Measurements from ENCODE around the gene RLBP1.

RLBP1 gene

DNA sequence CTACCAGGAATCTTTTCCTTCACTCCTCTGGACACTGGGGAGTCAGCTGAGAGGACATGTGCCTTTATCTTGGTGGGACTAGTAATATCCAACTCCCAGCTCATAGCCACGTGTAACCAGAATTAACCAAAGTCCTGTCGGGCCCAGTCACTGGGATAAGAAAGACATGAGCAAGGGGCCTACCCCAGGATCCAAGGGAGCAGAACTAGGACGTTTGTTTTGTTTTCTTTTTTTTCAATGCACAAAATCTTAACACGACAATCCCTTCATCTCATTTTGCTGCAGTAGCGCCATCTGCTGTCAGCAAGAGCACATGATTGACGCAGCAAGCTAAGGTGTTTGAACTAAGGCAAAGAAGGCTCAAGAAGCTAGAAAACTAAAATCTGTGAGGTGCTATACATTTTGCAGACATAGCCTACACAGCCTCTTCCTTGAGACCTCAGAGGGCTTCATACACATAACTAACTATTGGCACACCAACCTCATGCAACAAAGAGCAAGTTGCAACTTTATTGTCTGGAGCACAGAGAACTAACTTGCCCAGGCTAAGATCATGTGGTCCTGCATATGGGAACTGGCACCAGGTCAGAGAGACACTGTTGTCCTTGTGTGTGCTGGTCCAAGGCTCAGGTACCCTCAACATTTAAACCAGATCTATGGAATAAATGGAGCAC, 43.6 kb downstream of the RLBP1 start:
- peak; percentile 86 for DNase-seq (ENCODE audit: low spot score)

DNA sequence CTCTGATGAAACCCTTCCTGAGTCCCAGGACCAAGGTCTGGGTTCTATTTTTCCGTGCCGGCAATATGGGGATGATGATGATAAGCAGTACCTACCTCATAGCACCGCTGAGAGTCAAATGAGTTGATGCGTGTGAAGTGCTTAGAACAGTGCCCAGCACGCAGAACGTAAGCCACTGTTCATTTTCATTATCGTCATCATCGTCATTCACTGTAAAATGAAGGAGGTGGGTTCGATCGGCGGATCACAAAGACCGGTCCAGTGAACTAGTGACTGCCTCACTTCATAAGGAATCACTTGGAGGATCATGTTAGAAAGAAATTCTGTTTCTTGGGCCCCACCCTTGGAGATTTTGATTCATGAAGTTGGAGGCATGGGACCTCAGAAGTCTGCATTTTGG, 44.3 kb downstream of the RLBP1 start:
- DNase-seq (ENCODE audit: low spot score), result no peak

DNA sequence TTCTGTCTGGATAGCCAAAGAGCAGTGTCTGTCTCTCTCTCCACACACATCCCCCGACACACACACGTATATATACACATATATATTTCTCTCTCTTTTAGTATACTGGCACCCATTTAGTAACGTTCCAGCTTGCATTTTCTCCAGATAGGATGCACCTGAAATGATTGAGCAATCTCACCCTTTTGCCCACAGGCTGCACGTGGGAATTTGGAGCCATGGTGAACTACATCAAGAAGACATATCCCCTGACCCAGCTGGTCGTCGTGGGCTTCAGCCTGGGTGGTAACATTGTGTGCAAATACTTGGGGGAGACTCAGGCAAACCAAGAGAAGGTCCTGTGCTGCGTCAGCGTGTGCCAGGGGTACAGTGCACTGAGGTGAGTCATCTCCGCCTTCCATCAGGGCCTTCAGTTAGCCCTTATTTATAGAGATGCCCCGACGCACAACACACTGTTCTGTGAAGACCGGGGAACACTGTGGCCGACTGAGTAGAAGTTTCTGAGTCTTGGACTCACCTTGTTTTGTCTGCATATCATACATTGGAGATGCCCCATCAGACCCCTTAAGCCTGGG, 45.7 kb downstream of the RLBP1 start:
- DNase-seq (ENCODE audit: low spot score), result no peak

DNA sequence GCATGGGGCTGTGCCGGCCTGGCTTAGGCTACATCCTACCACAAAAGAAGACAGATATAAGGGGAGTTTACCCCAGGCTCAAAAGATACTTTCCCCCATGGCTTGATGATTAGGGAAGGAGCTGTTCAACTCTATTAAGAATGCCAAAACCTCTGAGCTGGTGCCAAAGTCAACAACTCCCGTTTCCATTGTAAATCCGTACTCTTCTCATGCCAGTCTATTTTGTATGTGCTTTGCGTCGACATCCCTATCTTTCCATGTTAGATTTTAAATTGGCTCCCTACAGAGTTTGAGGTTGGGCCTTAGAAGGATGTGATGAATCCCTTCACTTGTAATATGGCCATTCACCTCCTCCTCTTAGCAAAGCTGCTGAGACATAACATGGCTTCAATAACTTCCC, 46.9 kb downstream of the RLBP1 start:
- no peak for DNase-seq (ENCODE audit: low spot score)

DNA sequence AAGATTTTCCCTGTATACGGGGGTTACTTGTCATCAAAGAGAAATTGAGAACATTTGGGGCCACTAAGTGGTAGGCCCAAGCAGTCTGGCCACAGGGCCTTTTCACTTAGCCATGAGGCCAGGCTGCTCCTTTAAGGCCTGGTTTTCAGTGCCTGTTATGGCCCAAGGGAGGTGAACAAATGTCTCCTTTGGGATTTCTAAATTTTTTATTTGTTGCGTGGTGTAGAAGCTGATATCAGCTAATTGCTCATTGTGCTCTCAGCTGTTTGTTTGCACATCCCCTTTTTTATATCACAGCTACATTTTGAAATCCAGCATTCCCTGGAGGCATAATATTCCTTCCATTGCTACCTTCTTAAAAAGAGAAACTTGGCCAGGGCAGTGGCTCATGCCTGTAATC, 48.5 kb downstream of the RLBP1 start:
- no peak for DNase-seq (ENCODE audit: low spot score)

DNA sequence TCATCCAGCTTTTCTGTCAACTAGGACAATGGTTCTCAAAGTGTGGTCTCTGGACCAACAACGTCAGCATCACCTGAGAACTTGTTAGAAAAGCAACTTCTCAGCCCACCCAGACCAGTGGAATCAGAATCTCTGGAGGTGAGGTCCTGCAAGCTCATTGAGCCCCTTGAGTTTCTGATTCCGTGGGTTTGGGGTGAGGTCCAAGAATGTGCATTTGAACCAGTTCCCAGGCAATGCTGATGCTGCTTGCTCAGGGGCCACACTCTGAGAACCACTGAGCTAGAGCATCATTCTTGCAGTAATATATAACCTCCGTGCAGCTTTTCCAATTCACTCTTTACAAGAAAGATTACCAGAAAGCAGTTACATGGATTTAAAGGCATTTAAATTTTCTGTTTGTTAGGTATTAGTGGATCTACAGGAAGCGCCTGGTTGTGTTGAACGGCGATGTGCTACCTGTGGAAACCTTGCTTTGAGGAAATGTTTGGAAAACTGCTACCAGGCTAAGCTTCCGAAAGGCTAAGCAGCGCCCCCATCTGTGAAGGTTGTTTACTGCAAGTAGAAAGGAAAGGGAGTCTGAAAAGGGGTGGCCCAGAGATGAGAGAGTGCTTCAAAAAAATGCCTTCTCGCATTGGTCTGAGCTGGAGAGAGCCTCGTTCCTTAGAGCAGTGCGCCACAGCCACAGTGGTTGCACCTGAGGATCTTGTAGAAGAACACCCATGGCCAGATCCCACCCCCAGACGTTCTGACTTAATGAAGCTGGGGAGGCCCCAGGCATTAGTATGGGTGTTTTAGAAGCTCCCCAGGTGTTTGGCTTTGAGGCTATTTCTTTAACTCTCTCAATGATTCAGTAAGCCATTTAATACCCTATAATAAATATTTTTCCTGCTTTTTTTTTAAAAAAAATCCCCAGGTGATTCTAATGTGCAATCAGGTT, 50.0 kb downstream of the RLBP1 start:
- peak; percentile 40 for DNase-seq (ENCODE audit: low spot score)

DNA sequence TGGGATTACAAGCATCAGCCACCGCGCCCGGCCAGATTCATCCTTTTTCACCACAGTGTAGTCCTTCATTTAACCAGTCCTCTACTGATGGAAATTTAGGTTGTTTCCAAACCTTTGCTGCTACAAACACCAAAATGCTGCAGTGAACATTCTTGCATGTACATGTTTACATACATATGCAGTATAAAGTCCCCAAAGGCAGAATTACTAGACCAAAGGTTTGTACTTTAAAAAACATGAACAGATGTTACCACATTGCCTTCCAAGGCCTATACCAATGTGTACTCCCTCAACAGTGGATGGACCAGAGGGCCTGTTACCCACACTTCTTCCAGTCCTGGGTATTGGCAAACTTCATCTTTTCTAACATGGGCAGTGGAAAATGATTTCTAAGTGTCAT, 51.0 kb downstream of the RLBP1 start:
- no peak for DNase-seq (ENCODE audit: low spot score)

DNA sequence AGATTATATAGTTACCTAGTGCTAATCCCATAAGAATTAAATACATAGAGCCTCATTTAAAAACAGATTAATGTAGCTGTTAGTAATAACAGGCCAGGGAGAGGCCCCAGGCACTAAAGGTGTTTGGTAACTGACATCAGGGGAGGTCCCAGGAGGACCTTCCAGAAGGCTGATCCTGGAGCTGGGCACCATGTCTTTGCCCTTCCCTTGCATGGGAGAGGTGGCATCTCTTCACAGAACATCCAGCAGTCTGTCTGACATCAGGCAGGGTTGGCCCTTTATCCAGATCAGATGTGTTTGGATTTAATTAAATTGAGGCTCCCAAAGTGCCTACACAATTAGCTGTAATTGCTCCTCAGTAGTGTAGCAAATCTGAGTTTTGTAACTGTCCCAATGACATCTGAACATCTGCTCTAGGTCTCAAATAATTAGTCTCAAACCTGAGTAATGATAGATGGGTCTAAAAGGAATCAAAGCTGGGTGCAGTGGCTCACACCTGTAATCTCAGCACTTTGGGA, 53.0 kb downstream of the RLBP1 start:
- DNase-seq (ENCODE audit: low spot score), result no peak

DNA sequence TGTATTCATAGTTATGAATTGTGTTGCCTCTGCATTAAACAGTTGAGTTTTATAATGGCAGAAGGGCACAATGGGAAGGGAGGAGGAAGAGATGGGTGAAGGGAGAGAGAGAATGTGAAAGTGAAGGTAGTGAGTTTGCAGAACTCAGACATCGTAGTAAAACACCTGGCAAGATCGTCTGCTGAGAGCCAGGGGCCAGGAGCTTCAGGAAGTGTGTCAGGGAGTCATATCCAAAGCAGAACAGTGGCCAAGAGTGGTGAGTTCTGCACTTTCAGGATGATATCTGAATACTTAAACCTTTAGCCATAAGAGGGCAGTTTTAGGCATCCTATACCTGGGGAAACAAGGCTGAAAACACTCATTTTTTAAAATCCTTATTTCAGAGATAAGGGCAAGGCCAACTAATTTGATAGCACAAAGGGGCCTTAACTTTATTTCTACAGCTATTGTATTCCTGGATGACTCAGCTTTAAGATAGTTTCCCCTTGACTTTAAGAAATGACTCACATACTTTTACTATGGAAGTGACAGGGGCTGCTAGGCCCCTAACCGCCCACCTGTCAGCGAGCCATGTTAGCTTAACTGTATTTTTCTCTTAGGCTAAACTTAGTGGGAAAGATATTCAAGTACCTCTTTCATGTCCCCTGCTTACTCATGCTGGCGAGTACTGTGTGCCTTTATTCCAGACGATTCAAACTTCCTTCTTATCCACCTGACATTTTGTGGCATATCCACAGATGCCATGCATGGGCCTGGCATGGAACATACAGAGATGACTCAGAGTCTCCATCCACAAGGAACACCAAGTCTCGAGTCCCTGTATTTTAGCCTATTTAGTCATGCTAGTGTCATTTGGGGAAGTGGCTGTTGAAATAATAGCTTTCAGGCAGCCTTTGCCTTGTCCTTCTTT, 53.9 kb downstream of the RLBP1 start:
- DNase-seq (ENCODE audit: low spot score), result no peak

DNA sequence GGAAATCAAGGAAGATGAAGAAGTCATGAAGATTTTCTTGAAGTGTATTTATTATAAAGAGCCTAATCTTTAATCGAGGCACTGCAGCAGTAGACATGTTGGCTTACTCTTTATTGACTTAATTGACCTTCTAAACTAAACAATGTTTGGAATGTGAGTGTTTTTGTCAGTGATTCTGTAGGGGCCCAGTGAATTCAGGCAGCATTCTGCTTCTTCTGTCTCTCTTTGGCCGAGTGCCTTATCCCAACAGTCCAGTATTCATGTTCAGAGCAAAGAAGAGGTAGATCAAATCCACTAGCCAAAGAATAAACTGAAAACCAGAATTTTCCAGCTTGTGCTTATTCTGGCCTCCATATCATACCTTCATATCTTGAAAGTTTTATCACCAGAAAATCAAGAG, 55.7 kb downstream of the RLBP1 start:
- no peak for DNase-seq (ENCODE audit: low spot score)

DNA sequence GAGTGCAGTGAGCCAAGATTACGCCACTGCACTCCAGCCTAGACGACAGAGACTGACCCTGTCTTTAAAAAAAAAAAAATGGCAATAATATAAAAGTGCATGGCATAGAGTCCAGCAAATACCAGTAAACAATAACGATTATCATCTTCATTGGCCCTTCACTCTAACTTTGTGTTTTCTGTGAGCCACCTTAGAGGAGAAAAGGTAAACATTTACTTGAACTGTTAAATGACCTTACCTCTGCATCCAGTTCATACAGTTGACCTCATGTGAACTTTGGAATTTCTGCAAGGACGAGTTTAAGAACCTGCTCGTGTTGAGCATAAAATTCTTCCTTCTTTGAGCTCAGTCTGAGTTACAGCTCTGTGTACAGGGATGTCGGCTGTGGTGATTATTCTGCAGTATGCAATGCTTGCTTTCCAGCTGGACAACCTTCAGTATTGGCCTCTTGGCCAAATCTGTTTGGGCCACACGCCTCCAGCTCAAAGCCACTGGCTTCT, 56.6 kb downstream of the RLBP1 start:
- DNase-seq (ENCODE audit: low spot score), result no peak

DNA sequence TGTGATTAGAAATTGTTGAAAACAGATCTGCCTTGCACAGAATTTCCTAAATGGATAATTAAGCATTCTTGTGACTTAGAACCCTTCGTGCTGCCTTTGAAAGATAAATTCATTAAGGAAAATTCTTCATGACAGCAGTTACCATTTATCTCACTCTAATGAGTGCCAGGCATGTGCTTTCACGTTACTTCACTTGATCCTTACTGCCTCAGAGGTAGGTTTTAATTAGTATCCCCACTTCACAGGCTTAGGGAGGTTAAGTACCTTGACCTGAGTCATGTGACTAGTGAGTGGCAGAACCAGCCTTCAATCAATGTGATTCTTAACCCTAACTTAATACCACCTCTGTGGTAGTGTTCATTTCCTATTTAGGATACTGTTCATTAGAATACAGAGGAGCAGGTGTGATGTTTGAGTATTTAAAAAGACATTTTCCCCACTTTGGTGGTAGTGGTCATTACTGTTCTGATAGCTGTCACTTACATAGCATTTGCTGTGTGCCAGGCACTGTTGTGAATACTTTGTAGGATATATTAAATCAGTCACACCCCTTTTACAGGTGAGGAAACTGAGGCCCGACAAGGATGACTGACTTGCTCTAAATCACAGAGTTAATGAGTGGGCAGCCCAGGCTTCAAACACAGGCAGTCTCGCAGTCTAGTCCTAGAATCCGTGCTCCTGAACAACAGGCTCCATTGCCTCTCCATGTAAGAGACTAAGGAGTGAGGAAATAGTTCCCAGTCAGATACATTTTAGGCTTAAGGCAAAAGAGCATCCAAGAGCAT, 57.9 kb downstream of the RLBP1 start:
- no peak for DNase-seq (ENCODE audit: low spot score)

DNA sequence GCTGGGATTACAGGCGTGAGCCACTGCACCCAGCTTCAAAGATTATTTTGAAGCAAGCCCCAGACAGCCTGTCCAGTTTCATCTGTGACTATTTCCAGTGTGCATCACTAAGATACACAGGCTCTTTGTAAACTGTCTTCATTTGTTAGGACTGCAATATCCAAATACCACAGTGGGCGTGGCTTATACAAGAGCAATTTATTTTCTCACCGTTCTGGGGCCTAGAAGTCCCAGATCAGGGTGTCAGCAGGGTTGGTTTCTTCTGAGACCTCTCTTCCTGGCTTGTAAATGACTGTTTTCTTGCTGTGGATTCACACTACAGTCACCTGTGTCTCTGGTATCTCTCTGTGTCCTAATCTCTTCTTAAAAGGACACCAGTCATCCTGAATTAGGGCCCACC, 59.7 kb downstream of the RLBP1 start:
- no peak for DNase-seq (ENCODE audit: low spot score)

All from Ammon's horn (tissue), 1 donor.